RWPE1 (cell line): ENCODE data around the gene ZBTB2.

Source experiments
- CTCF ChIA-PET: fragments of 350-600 bp; sonication (Branson Sonifier 250); formaldehyde crosslinking; extraction: SDS; loops from one replicate; lab custom pipeline; 2021; lab: Yijun Ruan, JAX
- POLR2A ChIA-PET: fragments of 400-600 bp; formaldehyde crosslinking; extraction: SDS; loops from one replicate; lab custom pipeline; 2020; ENCODE audit warnings: antibody characterized with exemption; ENCODE audit not compliant: low non-redundant PET; lab: Yijun Ruan, JAX
- DNase-seq: peaks from one replicate; pipeline ENCODE4 v3.0.0; 2012; ENCODE audit warnings: low spot score
- H3K27ac ChIP-seq: fragments of 450-650 bp; 2 replicates; pipeline ENCODE4 v1.5.1; 2017
- CTCF ChIP-seq: fragments of 450-650 bp; conservative IDR thresholded peaks from 2 replicates; pipeline ENCODE4 v1.5.1; 2017; ENCODE audit warnings: low read depth, mild to moderate bottlenecking

The ZBTB2 gene

GRCh38 chr6:151393410-151393809 lies 2.1 kb upstream of the ZBTB2 start:
- ChIA-PET CTCF (interaction anchor here (0.6 kb wide), 1 partner anchor 1823 kb away, joined by 3 read pairs; no protein-coding TSS in a partner anchor), POLR2A (no interaction called here)
- H3K27ac ChIP-seq: no peak overlapping the region
- no peak for TF ChIP-seq CTCF
- DNase-seq: no peak

GRCh38 chr6:151392427-151392826 lies 1.1 kb upstream of the ZBTB2 start:
- CTCF ChIA-PET: interaction anchor here (0.6 to 0.7 kb wide), 2 partner anchors 14 to 424 kb away, joined by 3 to 5 read pairs; no protein-coding TSS in a partner anchor
- DNase-seq: no peak
- H3K27ac ChIP-seq: no peak overlapping the region
- POLR2A ChIA-PET: no interaction called here
- TF ChIP-seq CTCF: no peak

DNA sequence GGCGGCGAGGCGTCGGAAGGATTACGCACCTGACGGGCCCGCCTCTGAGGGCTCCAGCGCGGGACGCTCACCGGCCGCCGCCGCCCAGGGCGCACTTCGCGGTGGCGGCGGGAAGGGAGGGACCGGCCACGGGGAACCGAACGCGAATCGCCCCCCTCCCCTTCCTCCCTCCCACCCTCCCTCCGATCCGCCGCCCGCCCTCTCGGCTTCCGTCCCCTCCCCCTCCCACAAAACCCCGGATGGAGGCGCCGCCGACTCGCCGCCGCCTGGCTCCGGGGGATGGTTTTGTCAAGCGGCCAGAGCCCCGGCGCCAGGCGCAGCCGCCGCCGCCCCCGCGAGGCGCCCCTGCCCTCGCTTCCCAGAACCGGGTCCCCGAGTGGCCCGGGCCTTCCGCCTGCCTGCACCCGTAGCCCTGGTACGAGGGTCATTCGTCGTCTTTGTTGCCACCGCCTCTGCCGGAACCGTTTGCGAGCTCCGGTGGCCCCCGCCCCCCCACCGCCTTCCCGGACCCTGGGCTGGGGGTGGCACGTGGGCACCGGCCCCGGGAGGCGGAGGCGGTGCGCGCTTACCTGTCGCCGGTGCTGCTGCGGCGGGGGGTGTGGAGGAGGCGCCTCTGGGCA lies 398 bp downstream of the ZBTB2 start:
- ChIA-PET CTCF (no interaction called here), POLR2A (interaction anchor here (1.0 kb wide), 1 partner anchor 16 kb away, joined by 3 read pairs; no protein-coding TSS in a partner anchor)
- peak; percentile 64 for DNase-seq
- peak overlapping the region; percentile 99 for H3K27ac ChIP-seq
- no peak for TF ChIP-seq CTCF

GRCh38 chr6:151390276-151390850 lies 996 bp downstream of the ZBTB2 start:
- ChIA-PET POLR2A (interaction anchor here (1.0 kb wide), 1 partner anchor 15 kb away, joined by 3 read pairs; no protein-coding TSS in a partner anchor), CTCF (no interaction called here)
- peak; percentile 95 for DNase-seq
- no peak for TF ChIP-seq CTCF
- peak overlapping the region; percentile 99 for H3K27ac ChIP-seq

GRCh38 chr6:151389618-151390275 lies 1.6 kb downstream of the ZBTB2 start:
- ChIA-PET CTCF (interaction anchor here (0.6 kb wide), 1 partner anchor 20 kb away, joined by 3 read pairs; no protein-coding TSS in a partner anchor), POLR2A (interaction anchor here (0.7 to 1.0 kb wide), 4 partner anchors 11 to 1844 kb away, joined by 3 to 4 read pairs (median 3); no protein-coding TSS in a partner anchor)
- peak overlapping the region; percentile 99 for H3K27ac ChIP-seq
- TF ChIP-seq CTCF: no peak
- DNase-seq: peak; percentile 74

GRCh38 chr6:151388997-151389617 lies 2.3 kb downstream of the ZBTB2 start:
- DNase-seq: no peak

More at GRCh38 chr6:151388997-151389617, 2.3 kb downstream of the ZBTB2 start:
- CTCF ChIA-PET: interaction anchor here (0.6 kb wide), 1 partner anchor 20 kb away, joined by 3 read pairs; no protein-coding TSS in a partner anchor
- POLR2A ChIA-PET: interaction anchor here (0.7 to 1.0 kb wide), 3 partner anchors 10 to 1844 kb away, joined by 3 to 4 read pairs (median 3); no protein-coding TSS in a partner anchor
- peak overlapping the region; percentile 99 for H3K27ac ChIP-seq
- no peak for TF ChIP-seq CTCF
